HEK293T (cell line): ENCODE measurements around the gene UBL3.

Experiments used
- FOXM1 ChIP-seq: fragments of 450-650 bp; IDR thresholded peaks from 2 replicates; pipeline ENCODE4 v1.6.1; 2017; ENCODE audit warnings: mild to moderate bottlenecking, borderline replicate concordance
- LEF1 ChIP-seq: fragments of 450-650 bp; IDR thresholded peaks from 2 replicates; pipeline ENCODE4 v1.6.1; 2017; ENCODE audit warnings: mild to moderate bottlenecking, borderline replicate concordance
- SP1 ChIP-seq: fragments of 450-650 bp; IDR thresholded peaks from 2 replicates; pipeline ENCODE4 v1.6.1; 2017

DNA sequence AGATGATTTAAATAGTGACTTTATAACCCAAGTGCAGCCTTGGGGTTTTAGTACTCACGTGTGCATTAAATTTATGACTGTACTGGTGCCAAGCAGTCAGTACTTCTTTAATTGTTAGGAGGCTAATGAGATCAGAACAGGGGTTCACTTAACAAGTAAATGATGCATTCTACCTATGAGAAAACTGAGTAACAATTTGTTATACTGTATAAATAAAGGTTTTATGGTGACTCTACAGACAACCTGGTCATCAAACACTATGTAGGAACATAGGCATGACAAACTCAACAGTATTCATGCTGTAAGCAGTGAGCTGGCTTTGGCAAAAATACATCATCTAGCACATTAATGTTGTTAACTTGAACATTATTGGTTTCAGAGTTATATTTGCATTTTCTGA, 75.6 kb downstream of the UBL3 start:
- TF ChIP-seq SP1 = no peak
- TF ChIP-seq LEF1 = no peak
- no peak for TF ChIP-seq FOXM1
